HG03442 (cell line): ENCODE data around the gene RERE.
"Not testable (repeated sequence)": the region's sequence is repeated elsewhere in the genome, so short reads cannot be mapped to it uniquely, and the experiment has no call there.

Experiments used
- ATAC-seq: cut with Tn5 transposase; IDR thresholded peaks from one replicate; pipeline ENCODE4 v1.9.1; 2021; ENCODE audit warnings: mild to moderate bottlenecking, moderate library complexity; ENCODE audit not compliant: unreplicated experiment

The RERE gene

DNA sequence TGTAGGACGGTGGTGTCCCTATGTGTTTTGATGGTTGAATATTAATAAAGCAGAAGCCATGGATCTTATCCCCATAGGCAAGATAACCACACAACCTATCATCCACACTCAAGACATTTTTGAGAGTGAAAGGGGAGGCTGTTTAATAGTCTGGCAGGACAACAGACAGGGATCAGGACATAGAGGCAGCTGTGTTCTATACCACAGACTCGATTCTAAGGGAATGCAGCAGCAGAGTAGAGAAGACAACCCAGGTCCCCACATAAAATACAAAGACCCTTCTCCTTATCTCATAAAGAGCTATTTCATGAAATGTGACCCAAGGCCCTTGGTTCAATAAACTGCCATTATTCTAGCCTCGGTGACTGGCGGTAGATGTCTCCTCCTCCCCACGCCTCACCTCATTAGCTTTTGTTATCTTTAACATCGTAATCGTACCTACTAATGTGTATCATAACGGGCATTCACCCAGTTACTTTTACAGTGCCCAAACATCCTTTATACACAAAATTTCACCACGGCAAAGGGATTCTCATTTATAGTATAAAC is 196.3 kb downstream of the RERE start:
- not testable (repeated sequence) for ATAC-seq

GRCh38 chr1:8619917-8620502 is 197.4 kb downstream of the RERE start:
- ATAC-seq = not testable (repeated sequence)

DNA sequence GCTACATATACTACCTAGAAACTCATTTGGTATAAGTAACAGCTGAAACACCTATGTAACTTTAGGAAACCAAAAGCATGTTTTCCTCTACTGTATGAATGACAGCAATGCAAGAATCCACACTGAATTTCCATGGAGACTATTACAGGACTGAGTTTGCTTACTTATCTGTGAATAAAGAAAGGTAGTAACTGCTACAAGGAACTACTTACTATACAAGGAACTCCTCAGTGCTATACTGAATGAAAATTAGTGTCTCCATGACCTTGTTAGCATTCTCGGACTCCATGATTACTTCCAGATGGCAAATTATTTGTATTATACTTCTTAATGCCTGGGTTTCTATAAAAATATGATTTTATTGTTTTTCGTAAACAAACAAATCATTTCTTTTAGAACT is 198.0 kb downstream of the RERE start:
- not testable (repeated sequence) for ATAC-seq

GRCh38 chr1:8616791-8617190 is 200.6 kb downstream of the RERE start:
- ATAC-seq = not testable (repeated sequence)

DNA sequence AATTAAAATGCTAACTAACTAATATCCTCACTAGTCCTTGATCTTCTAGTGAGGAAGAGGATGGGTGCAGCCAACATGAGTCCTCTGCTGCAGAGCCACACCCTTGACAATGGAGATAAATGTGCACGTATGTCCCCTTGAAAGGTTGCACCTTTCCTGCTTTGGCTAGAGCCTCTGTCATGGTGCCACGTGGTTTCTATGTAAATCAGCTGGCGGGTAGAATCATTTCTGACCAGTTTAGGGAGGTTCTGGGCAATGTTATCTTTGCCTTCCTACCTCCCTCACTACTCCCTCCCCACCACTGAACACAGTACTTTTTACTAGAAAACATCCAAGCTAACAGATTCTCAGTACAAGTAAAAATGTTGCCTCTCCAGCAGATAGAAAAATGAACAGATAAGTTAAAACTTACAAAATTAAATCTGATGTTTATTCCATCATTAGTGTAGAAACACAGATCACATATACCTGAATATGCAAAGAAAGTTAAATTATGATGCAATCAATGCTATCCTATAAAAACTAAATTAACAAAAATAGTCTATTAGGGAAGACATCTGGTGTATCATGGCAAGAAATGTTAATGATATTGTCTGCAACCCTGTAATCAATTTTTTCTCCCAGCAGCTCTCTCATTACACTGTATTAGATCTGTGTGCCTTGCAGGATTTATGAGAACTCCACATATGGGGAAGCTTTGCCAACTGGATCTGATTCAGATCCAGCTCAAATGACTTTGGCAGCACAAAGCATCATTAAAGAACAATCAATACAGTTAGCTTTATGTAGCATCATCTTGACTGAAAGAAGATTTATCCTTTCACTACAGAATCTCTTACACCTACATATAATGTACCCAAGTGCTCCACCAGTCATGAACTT is 205.6 kb downstream of the RERE start:
- ATAC-seq = not testable (repeated sequence)

- no peak for ATAC-seq
Observed at GRCh38 chr1:8607906-8608305, 209.5 kb downstream of the RERE start.

- ATAC-seq = peak; percentile 64
Observed at GRCh38 chr1:8604041-8604945, 213.1 kb downstream of the RERE start.

DNA sequence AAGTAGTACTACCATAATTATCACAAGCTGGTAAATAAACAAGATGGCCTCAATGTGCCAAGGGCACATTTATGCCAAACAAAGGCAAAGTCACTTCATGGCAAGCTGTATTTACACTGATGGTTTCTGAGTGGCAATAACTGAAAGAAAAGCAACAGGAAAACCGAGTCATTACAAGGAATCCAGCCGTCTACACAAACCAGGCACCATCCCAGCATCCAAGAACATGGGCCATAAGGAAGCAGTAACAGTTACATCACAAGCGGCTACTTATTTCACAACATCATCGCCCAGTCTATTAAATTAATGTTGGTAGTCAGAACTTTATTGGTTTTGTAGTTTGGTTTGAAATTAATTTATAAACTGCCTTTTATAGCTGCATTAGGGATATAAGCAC is 214.2 kb downstream of the RERE start:
- no peak for ATAC-seq

DNA sequence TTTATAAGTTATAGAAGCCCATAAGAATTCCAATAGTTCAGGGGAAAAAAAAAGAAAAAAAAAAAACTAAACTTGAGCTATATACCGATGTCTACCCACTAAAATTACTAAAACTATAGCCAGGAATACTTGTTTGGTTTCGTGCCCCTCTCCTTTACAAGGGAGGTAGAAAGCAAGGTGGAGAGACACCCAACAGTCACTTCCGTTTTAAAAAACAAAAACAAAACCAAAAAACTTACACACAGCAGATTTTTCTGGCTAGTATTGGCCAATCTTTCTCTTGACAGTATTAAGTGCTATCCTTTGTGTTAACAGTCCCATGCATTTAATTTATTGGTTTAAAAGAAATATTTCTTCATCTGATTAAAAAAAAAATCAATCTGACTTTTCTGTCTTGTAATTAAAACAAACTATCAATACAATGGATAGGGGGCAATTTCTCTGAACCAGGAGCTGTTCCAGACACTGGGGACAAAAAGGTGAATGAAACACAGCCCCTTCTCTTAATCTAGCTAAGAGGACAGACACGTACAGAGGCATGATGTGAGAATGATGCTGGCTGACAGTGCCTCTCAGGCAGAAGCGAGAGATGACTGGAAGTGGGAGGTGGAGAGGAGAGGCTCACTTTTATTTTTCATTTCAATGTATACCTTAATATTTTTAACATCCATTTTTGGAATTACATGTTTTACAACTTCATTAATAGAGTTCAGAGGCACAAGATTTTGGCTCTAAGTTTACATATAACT is 214.8 kb downstream of the RERE start:
- no peak for ATAC-seq

GRCh38 chr1:8600336-8600735 is 217.1 kb downstream of the RERE start:
- ATAC-seq = no peak

GRCh38 chr1:8599646-8600212 is 217.7 kb downstream of the RERE start:
- ATAC-seq = no peak

DNA sequence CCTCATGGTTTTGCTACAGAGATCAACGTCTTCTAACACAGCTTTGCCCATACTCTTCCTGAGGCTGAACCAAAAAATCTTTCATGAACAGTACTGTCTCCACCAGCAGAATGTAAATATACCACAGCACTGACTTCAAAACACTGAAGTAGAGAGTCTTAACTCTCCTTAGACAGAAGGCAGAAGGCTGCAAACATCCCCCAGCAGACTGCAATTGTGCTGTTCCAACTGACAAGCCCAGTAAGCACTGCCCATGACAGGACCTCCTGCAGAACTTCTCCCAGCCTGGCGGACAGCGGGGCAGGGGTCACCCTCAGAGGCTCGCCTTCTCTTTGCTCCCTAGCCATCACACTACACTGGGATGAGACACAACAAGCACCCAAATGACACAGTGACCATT is 218.7 kb downstream of the RERE start:
- no peak for ATAC-seq

- no peak for ATAC-seq
Observed at GRCh38 chr1:8598060-8598724, 219.2 kb downstream of the RERE start.

GRCh38 chr1:8597455-8597854 is 220.0 kb downstream of the RERE start:
- no peak for ATAC-seq

DNA sequence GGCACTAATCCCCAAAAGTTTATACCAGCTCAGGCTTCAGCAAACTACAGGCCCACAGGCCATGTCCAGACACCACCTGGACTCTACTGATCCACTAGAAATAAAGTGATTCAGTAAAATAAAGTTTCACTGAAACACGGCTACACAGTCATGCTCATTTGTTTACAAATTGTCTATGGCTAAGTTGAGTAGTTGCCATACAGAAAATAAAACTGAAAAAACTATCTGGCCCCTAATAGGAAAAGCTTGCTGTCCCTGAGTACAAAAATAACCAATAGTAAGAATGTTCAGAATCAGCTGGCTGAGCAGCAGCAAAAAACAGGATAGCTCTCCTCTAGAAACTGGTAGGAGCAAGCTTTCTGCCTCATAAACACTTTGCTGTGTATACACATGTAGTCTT is 221.5 kb downstream of the RERE start:
- ATAC-seq = no peak

DNA sequence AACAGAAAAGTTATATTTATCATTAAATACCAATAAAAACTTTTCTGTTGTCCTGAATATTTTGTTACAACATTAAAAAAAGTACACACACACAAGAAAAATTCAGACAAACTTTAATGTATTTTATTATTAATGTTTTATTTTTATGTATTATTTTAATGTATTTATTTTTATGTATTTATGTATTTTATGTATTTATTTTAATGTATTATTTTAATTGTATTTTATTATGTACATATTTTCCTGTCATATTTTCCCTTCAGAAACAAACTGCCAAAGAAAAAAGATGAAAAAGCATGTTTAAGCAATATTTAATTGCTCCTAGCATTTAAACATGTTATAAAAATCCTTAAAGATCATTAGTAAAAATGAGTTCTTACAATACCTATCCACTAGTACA is 222.1 kb downstream of the RERE start:
- no peak for ATAC-seq

GRCh38 chr1:8593292-8593691 is 224.1 kb downstream of the RERE start:
- ATAC-seq = not testable (repeated sequence)

DNA sequence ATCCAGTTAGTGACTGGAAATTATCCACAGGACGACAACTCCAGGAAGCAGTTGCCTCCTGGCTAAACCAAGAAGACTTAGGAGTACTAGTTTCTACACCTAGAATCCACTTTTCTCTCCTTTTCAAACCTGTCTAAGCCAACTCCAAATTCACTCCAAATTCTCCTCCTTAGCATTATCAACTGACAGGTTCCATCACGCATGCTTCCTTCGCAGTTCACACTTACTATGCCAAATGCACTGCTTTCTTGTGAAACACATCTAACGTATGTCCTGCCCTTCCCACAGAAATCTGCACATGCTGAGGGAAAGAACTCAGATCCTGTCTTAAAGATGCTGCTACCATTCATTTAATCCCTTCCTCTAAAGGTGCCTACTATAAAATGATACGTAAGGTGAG is 225.9 kb downstream of the RERE start:
- no peak for ATAC-seq

DNA sequence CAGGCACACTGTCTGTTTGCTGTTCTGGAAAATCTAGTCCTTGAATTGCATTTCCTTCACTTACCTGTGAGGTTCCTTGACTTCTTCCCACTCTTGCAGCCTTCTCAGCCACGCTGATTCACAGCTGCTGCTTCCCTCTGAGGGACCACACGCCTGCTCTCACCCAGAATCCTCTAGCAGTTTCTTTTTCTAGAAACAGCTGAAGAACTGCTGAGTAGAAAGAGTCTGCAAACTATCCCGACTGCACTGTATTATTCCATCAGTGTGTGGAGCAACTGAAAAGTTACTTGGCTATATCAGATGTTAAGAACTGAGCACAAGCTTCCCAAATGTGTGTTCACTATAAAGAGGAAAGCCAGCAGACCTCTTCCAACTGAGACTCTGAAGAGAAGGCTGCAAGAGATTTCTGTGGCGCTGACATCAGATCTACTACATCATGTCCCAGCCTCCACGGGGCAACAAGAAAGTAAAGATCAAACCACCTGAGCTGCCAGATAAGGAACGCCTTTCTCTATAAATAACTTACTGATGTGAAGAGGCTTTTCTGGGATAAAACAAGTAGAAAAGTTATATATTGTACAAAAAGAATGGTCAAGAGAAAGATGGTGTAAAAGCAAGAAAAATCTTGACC is 226.6 kb downstream of the RERE start:
- no peak for ATAC-seq
